ENCODE data around the gene LRFN5.
A peak's percentile ranks its signal among the peaks of the same experiment; 100 is the strongest.

Gene LRFN5

GRCh38 chr14:41773536-41774279, 167.0 kb downstream of the LRFN5 start:
- no peak for DNase-seq (ENCODE audit: low read depth, low spot score)

GRCh38 chr14:41782511-41782910, 175.8 kb downstream of the LRFN5 start:
- no peak for DNase-seq (ENCODE audit: low read depth, low spot score)

- no peak for DNase-seq (ENCODE audit: low read depth, low spot score)
Observed at GRCh38 chr14:41783403-41783802, 176.7 kb downstream of the LRFN5 start.

DNA sequence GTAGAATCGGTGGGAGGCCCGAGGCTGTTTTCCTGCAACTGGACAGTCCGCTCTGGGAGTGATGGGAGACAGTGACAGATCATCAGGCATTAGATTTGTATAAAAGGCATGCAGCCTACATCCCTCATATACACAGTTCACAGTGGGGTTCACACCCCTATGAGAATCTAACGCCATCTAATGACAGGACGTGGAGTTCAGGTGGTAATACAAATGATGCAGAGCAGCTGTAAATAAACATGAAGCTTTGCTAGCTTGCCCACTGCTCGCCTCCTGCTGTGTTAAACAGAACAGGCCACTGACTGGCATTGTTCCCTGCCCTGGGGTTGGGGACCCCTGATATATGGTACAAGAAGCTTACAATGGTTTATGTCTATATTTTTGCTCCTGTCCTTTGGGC, 179.0 kb downstream of the LRFN5 start:
- peak; percentile 23 for DNase-seq (ENCODE audit: low read depth, low spot score)

DNA sequence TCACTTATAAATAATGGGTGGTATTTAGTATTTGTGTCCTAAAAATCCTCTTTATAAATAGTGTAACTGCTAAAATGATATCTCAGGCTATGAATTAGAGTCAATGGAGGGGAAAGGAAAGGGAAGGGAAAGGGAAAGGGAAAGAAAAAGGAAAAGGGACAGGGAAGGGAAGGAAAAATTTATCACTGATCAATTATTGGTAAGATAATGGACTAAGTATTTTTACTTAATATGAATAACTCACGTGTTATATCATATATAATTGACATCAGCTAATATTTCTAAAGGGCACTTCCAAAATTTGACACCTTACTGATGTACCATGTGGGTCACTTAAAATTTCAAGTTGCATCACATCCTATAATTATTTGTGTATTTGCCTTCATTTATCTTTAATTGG, 193.1 kb downstream of the LRFN5 start:
- DNase-seq (ENCODE audit: low read depth, low spot score) = no peak

- no peak for DNase-seq (ENCODE audit: low read depth, low spot score)
Observed at GRCh38 chr14:41805633-41806032, 199.0 kb downstream of the LRFN5 start.

- DNase-seq (ENCODE audit: low read depth, low spot score) = no peak
Observed at GRCh38 chr14:41806366-41806975, 199.8 kb downstream of the LRFN5 start.

DNA sequence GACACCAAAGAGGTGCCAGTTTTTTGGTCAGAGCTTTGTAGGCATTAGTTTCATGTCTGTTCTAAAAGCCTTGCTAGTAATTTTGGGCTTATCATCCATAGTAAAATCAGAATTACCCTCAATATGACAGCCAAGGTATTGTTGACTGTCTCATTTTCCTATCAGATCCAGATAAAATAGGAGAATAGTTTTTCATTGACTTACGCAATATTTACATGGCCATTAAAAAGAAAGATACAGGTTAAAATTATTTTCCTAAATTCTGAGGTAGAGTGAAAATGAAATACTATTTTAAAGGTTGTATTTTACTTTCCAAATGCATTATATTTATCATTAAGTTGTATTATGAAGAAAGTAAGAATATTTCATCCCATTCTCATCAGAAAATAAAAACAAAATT, 203.7 kb downstream of the LRFN5 start:
- no peak for DNase-seq (ENCODE audit: low read depth, low spot score)

- DNase-seq (ENCODE audit: low read depth, low spot score) = no peak
Observed at GRCh38 chr14:41817626-41818025, 210.9 kb downstream of the LRFN5 start.

- DNase-seq (ENCODE audit: low read depth, low spot score) = no peak
Observed at GRCh38 chr14:41824441-41824840, 217.8 kb downstream of the LRFN5 start.

DNA sequence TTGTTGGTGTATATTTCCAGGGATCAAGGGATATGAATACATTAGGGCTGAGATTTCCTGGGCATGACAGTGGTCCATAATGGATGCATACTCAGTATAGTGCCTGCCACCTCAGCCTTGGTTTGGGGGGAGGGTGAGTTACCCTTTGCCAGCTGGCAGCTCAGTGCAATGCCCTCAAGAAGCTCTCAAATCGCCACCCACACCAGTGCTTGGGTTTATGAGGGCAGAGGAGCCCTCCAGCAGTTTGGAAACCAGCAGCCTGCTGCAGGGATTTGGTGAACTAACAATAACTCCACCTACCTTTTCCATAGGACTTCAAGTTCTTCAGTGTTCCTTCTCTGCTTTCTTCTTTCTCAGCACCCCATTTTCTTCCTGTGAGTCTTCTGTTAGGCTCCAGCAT, 218.9 kb downstream of the LRFN5 start:
- no peak for DNase-seq (ENCODE audit: low read depth, low spot score)

- no peak for DNase-seq (ENCODE audit: low read depth, low spot score)
Observed at GRCh38 chr14:41830714-41831406, 224.2 kb downstream of the LRFN5 start.

GRCh38 chr14:41839661-41840060, 233.0 kb downstream of the LRFN5 start:
- no peak for DNase-seq (ENCODE audit: low read depth, low spot score)

DNA sequence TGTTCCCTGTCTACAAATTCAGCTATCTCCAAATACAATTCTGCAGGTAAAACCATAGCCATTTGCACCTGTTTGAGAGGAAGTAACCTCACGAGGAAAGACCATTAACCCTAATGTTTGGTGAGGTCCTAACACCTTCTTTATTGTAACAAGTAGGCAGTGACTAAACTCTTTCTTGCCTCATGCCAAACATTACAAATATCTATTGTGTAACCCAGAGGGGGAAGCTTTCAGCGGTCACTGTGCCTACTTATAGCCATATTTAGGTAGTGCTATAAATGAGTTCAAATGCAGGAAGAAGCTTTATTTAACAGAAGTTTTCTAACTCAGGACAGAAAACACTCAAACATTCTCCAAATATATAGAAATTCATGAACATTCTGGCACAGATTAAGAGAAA, 252.7 kb downstream of the LRFN5 start:
- DNase-seq (ENCODE audit: low read depth, low spot score) = no peak

- no peak for DNase-seq (ENCODE audit: low read depth, low spot score)
Observed at GRCh38 chr14:41860586-41860985, 253.9 kb downstream of the LRFN5 start.

GRCh38 chr14:41865894-41866293, 259.2 kb downstream of the LRFN5 start:
- no peak for DNase-seq (ENCODE audit: low read depth, low spot score)

GRCh38 chr14:41868396-41868795, 261.7 kb downstream of the LRFN5 start:
- peak; percentile 12 for DNase-seq (ENCODE audit: low read depth, low spot score)

- DNase-seq (ENCODE audit: low read depth, low spot score) = no peak
Observed at GRCh38 chr14:41872931-41873685, 266.4 kb downstream of the LRFN5 start.

GRCh38 chr14:41873686-41874317, 267.1 kb downstream of the LRFN5 start:
- no peak for DNase-seq (ENCODE audit: low read depth, low spot score)

GRCh38 chr14:41875116-41875515, 268.4 kb downstream of the LRFN5 start:
- no peak for DNase-seq (ENCODE audit: low read depth, low spot score)

DNA sequence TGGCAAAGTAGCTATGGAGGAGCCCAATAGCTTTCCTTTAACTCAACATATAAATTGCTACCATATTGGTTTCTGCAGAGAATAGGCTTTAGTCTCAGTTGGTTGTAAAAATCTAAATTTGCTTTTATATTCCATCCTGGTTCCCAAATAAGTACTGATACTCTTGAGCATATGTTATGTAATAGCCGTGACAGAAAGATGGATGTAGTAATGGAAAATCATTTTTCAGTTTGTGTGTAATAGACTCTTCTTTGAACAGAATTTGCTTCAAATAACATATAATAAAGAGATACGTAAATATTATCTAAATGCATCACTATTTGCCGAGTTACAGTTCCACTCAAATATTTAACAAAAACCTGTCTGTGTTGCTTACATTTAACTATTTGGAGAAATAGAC, 271.6 kb downstream of the LRFN5 start:
- DNase-seq (ENCODE audit: low read depth, low spot score) = no peak

- no peak for DNase-seq (ENCODE audit: low read depth, low spot score)
Observed at GRCh38 chr14:41891624-41892023, 284.9 kb downstream of the LRFN5 start.
